ENCODE measurements around the gene IQGAP3. TPM values are rescaled to one million over a fixed set of nuclear protein-coding genes. Genes with fewer than 3 reads are reported as not detected.

The IQGAP3 gene
- total and polyA plus RNA-seq, 2 experiments from 2014 or later = 11.9 to 31.8 TPM

DNA sequence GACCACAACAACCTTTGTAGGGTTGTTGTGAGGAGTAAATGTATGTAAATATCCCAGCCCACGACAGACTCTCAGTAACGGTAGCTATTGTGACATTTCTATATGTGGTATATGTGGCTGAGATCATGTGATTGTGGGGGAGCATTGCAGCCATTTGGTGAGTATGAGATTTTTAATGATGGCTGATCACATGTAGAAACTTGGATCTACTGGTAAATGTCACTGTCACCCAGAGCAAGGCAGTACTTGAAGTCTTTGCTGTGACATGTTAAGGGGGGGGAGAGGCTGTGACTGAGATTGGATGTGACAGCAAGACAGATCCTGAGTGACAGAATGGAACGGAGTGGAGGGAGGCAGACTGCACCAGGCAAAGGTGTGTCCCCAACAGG lies 47.9 kb downstream of the IQGAP3 start (continued):
- TF ChIP-seq, protein P1, sequence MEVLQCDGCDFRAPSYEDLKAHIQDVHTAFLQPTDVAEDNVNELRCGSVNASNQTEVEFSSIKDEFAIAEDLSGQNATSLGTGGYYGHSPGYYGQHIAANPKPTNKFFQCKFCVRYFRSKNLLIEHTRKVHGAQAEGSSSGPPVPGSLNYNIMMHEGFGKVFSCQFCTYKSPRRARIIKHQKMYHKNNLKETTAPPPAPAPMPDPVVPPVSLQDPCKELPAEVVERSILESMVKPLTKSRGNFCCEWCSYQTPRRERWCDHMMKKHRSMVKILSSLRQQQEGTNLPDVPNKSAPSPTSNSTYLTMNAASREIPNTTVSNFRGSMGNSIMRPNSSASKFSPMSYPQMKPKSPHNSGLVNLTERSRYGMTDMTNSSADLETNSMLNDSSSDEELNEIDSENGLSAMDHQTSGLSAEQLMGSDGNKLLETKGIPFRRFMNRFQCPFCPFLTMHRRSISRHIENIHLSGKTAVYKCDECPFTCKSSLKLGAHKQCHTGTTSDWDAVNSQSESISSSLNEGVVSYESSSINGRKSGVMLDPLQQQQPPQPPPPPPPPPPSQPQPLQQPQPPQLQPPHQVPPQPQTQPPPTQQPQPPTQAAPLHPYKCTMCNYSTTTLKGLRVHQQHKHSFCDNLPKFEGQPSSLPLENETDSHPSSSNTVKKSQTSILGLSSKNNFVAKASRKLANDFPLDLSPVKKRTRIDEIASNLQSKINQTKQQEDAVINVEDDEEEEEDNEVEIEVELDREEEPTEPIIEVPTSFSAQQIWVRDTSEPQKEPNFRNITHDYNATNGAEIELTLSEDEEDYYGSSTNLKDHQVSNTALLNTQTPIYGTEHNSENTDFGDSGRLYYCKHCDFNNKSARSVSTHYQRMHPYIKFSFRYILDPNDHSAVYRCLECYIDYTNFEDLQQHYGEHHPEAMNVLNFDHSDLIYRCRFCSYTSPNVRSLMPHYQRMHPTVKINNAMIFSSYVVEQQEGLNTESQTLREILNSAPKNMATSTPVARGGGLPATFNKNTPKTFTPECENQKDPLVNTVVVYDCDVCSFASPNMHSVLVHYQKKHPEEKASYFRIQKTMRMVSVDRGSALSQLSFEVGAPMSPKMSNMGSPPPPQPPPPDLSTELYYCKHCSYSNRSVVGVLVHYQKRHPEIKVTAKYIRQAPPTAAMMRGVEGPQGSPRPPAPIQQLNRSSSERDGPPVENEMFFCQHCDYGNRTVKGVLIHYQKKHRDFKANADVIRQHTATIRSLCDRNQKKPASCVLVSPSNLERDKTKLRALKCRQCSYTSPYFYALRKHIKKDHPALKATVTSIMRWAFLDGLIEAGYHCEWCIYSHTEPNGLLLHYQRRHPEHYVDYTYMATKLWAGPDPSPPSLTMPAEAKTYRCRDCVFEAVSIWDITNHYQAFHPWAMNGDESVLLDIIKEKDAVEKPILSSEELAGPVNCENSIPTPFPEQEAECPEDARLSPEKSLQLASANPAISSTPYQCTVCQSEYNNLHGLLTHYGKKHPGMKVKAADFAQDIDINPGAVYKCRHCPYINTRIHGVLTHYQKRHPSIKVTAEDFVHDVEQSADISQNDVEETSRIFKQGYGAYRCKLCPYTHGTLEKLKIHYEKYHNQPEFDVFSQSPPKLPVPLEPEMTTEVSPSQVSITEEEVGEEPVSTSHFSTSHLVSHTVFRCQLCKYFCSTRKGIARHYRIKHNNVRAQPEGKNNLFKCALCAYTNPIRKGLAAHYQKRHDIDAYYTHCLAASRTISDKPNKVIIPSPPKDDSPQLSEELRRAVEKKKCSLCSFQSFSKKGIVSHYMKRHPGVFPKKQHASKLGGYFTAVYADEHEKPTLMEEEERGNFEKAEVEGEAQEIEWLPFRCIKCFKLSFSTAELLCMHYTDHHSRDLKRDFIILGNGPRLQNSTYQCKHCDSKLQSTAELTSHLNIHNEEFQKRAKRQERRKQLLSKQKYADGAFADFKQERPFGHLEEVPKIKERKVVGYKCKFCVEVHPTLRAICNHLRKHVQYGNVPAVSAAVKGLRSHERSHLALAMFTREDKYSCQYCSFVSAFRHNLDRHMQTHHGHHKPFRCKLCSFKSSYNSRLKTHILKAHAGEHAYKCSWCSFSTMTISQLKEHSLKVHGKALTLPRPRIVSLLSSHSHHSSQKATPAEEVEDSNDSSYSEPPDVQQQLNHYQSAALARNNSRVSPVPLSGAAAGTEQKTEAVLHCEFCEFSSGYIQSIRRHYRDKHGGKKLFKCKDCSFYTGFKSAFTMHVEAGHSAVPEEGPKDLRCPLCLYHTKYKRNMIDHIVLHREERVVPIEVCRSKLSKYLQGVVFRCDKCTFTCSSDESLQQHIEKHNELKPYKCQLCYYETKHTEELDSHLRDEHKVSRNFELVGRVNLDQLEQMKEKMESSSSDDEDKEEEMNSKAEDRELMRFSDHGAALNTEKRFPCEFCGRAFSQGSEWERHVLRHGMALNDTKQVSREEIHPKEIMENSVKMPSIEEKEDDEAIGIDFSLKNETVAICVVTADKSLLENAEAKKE (CRISPR knock-in tag; IDR thresholded peaks at IDR 0.05) = no peak
- TF ChIP-seq CREB1 (CRISPR knock-in tag; IDR thresholded peaks at IDR 0.05; ENCODE audit: low read depth) (no peak), ZNF114 (CRISPR knock-in tag; IDR thresholded peaks at IDR 0.05) (no peak), EZH2 (IDR thresholded peaks at IDR 0.05; ENCODE audit: low read depth, unreplicated experiment) (no peak), ZNF331 (CRISPR knock-in tag; IDR thresholded peaks at IDR 0.05; ENCODE audit: low read depth) (no peak), CTCF (conservative IDR thresholded peaks at IDR 0.05; ENCODE audit: low read depth in 2 of 2) (no peak), ETS1 (IDR thresholded peaks at IDR 0.05) (no peak), POLR2AphosphoS5 (IDR thresholded peaks at IDR 0.05; ENCODE audit: low read depth) (no peak)

All from GM23338 (cell line).